ENCODE measurements around the gene TMEM158. TPM values are rescaled to one million over a fixed set of nuclear protein-coding genes. Genes with fewer than 3 reads are reported as not detected.

Gene TMEM158
- total RNA-seq, 6 donors from 2014 or later, result 0.76 to 3.8 (median 1.7) TPM; not detected in 3

Small RNA genes within 50 kb of the gene (small RNA-seq; reads per million reads assigned to genes)
- 0 reads per million in 4 donors for gene RF00012

Other genes with a start within 250 kb of the TMEM158 start
- gene CLEC3B, start 200.0 kb downstream of the TMEM158 start, total RNA-seq, result 100 to 1,000 TPM in 4 of 6 donors, 10 to 100 TPM in 1, 1 to 10 TPM in 1; 6.3 to 332 (median 140) TPM
- 10 to 100 TPM in 5 of 6 donors, 1 to 10 TPM in 1; 9.9 to 32.7 (median 19.2) TPM for gene CDCP1, start 79.9 kb downstream of the TMEM158 start, total RNA-seq
- 10 to 100 TPM; 11.8 to 26.2 (median 14.1) TPM for gene LARS2, start 162.3 kb upstream of the TMEM158 start, total RNA-seq